Large intestine (tissue), 3 donors: ENCODE data around the gene UBASH3B. TPM values are rescaled to one million over a fixed set of nuclear protein-coding genes. Genes with fewer than 3 reads are reported as not detected.
"Not testable (repeated sequence)": the region's sequence is repeated elsewhere in the genome, so short reads cannot be mapped to it uniquely, and the experiment has no call there.

Experiments
- DNase-seq, 2 donors: peaks; one replicate each; pipeline versions ENCODE4 v3.0.0 to v3.0.0-alpha.2; 2013
- H3K27ac ChIP-seq: one replicate; pipeline ENCODE4 v1.5.1; 2013; ENCODE audit warnings: low read length
- H3K27me3 ChIP-seq: 2 replicates; pipeline ENCODE4 v1.6.1; 2013; ENCODE audit warnings: low read length; ENCODE audit not compliant: control insufficient read depth, insufficient read depth
- H3K36me3 ChIP-seq: 2 replicates; pipeline ENCODE4 v1.6.1; 2013; ENCODE audit warnings: low read length; ENCODE audit not compliant: control insufficient read depth, insufficient read depth
- H3K4me1 ChIP-seq: one replicate; pipeline ENCODE4 v1.6.1; 2013; ENCODE audit warnings: low read length; ENCODE audit not compliant: control insufficient read depth, insufficient read depth
- H3K4me3 ChIP-seq: one replicate; pipeline ENCODE4 v1.5.1; 2013; ENCODE audit warnings: low read length
- H3K9me3 ChIP-seq: one replicate; pipeline ENCODE4 v1.6.1; 2013; ENCODE audit warnings: mild to moderate bottlenecking, low read depth, low read length, moderate library complexity; ENCODE audit not compliant: control insufficient read depth
- whole genome bisulfite sequencing: methylation state at CpG from one replicate; pipeline ENCODE4 v1.1.5; 2013; ENCODE audit warnings: low lambda C conversion rate; ENCODE audit not compliant: insufficient coverage; 5-methylcytosine and 5-hydroxymethylcytosine counted together
- polyA plus RNA-seq: library from polyadenylated mRNA; unstranded; fragments of 120-200 nt; gene quantifications from one replicate; pipeline ENCODE4 v1.2.1, GENCODE V29; 2013

UBASH3B gene
- polyA plus RNA-seq, 1 donor: 2.8 TPM

DNA sequence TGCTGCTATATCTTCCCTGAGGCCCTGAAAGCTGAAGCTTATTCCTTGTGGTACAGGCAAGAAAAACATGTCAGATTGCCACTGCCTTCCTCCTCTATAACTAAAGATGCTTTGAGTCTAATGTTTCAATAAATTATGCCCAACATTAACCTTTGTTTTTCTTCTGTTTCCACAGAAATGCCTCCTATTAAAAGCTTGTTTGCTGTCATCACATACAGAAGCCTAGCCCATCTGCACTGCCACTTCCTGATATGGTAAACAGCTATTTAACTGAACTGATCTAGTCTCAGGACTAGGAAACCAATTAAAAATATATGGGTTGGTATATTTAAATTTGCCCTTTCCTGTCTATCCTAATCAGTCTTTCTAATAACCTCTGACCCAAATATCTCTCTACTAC lies 165.6 kb downstream of the UBASH3B start:
- H3K36me3 ChIP-seq: no peaks in the 10 kb centered on the region
- no peaks in the 10 kb centered on the region for H3K4me1 ChIP-seq
- H3K27ac ChIP-seq: no peak overlapping the region
- peaks cover 5% of the 10 kb centered on the region for H3K9me3 ChIP-seq
- DNase-seq: no peak
- no peaks in the 10 kb centered on the region for H3K27me3 ChIP-seq
- no peak overlapping the region for H3K4me3 ChIP-seq

DNA sequence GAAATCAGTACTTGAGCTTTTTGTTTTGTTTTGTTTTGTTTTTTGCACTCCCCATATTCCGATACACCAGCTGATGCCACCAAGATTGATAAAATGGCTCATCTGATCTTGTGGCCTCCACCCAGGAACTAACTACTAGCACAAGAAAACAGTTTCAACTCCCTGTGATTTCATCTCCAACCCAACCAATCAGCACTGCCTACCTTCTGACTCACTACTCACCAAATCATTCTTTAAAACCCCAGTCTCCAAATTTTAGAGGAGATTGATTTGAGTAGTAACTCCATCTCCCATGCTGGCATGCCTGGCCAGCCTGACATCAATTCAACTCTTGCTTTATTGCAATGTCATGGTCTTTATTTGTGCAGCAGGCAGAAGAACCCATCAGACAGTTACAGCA lies 166.7 kb downstream of the UBASH3B start:
- H3K36me3 ChIP-seq: no peaks in the 10 kb centered on the region
- H3K9me3 ChIP-seq: peaks cover 5% of the 10 kb centered on the region
- H3K27me3 ChIP-seq: no peaks in the 10 kb centered on the region
- H3K4me1 ChIP-seq: no peaks in the 10 kb centered on the region
- no peak overlapping the region for H3K4me3 ChIP-seq
- 100% methylated on average over 1 of the region's 1 CpG for whole genome bisulfite sequencing
- H3K27ac ChIP-seq: no peak overlapping the region
- DNase-seq: no peak

DNA sequence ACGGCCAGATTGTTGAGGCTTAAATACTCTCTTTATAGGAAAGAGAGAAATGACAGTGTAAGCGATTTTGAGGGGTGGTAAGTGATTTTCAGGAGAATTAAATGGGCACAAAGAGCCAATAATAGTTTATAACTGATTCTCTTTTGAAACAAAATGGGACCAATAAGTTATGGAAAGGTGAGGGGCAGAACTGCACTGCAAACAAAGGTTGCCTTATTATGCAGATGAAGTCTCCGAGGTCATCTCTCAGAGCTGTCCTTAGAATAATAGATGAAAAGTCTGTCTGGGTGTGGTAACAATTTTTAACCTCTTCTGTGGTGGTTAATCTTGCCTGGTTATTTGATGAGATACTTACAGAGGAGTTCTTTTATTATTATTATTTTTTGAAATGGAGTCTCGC lies 168.0 kb downstream of the UBASH3B start:
- WGBS: 100% methylated on average over 3 of the region's 4 CpGs
- H3K9me3 ChIP-seq: peaks cover 5% of the 10 kb centered on the region
- H3K27me3 ChIP-seq: no peaks in the 10 kb centered on the region
- no peaks in the 10 kb centered on the region for H3K36me3 ChIP-seq
- H3K27ac ChIP-seq: no peak overlapping the region
- no peak for DNase-seq
- H3K4me3 ChIP-seq: no peak overlapping the region
- H3K4me1 ChIP-seq: no peaks in the 10 kb centered on the region

DNA sequence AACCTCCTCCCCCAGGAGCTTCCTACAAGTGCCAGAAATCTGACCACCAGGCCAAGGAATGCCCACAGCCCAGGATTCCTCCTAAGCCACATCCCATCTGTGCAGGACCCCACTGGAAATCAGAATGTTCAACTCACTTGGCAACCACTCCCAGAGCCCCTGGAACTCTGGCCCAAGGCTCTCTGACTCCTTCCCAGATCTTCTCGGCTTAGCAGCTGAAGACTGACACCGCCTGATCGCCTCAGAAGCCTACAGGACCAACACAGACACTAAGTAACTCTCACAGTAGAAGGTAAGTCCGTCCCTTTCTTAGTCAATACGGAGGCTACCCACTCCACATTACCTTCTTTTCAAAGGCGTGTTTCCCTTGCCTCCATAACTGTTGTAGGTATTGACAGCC lies 173.8 kb downstream of the UBASH3B start:
- H3K27me3 ChIP-seq, H3K4me3 ChIP-seq, H3K9me3 ChIP-seq, H3K27ac ChIP-seq, H3K4me1 ChIP-seq, H3K36me3 ChIP-seq, DNase-seq: not testable (repeated sequence)
- WGBS: no CpG with 5 or more reads among the region's 6 CpGs

DNA sequence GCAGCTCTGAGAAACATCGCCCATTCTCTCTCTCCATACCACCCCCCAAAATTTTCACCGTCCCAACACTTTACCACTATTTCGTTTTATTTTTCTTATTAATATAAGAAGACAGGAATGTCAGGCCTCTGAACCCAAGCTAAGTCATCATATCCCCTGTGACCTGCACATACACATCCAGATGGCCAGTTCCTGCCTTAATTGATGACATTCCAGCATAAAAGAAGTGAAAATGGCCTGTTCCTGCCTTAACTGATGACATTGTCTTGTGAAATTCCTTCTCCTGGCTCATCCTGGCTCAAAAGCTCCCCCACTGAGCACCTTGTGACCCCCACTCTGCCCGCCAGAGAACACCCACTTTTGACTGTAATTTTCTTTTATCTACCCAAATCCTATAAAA lies 176.8 kb downstream of the UBASH3B start:
- H3K27me3 ChIP-seq, H3K9me3 ChIP-seq, H3K4me1 ChIP-seq, H3K4me3 ChIP-seq, DNase-seq, H3K36me3 ChIP-seq, H3K27ac ChIP-seq: not testable (repeated sequence)
- 60% methylated on average over 2 of the region's 4 CpGs for whole genome bisulfite sequencing

DNA sequence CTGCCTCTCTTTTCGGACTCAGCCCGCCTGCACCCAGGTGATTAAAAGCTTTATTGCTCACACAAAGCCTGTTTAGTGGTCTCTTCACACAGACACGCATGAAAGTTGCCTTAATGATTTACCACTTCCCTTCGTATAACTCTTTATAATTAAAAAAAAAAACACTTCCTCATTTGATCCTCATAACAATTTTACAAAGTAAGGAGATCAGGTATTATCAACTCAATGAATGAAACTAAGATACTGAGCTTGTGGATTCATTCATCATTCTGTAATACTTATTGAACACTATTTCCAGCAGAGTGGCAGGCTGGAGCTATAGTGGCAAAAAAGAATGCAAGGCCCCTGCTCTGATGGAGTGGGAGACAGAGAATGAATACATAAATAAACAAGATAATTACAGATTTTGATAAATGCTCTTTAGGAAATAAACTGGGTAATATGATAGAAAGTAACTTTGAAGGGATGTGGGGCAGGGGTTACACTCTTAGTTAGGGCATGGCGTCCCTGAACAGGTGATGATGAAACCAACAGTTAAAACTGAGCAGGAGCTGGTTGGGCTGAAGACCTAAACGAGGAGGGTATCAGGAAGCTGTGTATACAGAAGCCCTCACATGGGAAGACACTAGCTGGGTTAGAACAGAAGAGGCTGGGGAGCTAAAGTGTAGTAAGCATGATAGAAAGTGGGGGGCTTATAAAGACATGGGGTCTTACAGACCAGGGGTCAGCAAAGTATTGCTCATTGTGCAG lies 177.4 kb downstream of the UBASH3B start:
- Histone ChIP-seq H3K4me1 (no peaks in the 10 kb centered on the region), H3K36me3 (no peaks in the 10 kb centered on the region), H3K4me3 (no peak overlapping the region), H3K9me3 (no peaks in the 10 kb centered on the region), H3K27me3 (no peaks in the 10 kb centered on the region), H3K27ac (no peak overlapping the region)
- 28% methylated on average over 3 of the region's 6 CpGs for WGBS
- no peak for DNase-seq

DNA sequence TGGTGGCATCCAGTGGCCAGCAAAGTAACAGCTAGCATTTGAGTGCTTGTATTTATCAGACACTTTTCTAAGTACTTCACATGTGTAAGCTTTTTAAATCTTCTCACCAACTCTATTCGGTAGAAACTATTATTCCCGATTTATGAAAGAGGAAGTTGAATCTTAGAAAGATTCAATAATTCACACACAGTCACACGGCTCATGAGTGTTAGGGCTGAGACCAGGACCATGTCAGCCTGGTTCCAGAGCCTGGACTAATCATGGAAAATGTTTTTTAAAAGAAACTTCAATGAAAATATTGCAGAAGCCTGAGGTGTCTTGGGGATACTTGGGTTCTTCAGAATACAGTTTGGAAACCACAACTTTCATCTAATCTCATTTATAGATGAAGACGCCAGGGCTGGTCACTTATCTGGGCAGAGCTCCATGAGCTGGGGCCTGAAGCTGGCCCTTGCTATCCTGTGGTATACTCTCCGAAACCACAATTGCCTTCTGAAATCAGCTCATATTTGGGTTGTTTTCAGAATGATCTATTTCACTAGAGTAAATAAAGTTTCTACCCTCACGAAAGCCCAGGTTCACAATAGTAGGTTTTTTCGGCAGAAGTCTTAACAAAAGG lies 178.4 kb downstream of the UBASH3B start:
- Histone ChIP-seq H3K27ac (no peak overlapping the region), H3K36me3 (no peaks in the 10 kb centered on the region), H3K27me3 (no peaks in the 10 kb centered on the region), H3K4me1 (no peaks in the 10 kb centered on the region), H3K9me3 (no peaks in the 10 kb centered on the region), H3K4me3 (no peak overlapping the region)
- DNase-seq: no peak
- WGBS: 57% methylated on average over 2 of the region's 7 CpGs

DNA sequence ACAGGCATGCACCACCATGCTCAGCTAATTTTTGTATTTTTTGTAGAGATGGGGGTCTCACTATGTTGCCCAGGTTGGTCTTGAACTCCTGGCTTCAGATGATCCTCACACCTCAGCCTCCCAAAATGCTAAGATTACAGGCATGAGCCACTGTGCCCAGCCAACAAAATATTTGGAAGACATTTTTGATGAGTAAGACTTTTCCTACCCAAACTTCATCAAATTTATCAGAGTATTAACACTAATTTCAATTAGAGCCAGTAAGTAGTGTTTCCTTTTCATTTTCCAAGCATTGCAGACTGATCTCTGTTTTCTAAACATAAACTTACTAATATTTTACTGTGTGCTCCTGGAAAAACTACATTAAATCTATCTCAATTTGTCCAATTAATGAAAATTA lies 181.4 kb downstream of the UBASH3B start:
- no peaks in the 10 kb centered on the region for H3K4me1 ChIP-seq
- no peaks in the 10 kb centered on the region for H3K9me3 ChIP-seq
- no peak overlapping the region for H3K27ac ChIP-seq
- H3K36me3 ChIP-seq: no peaks in the 10 kb centered on the region
- H3K27me3 ChIP-seq: no peaks in the 10 kb centered on the region
- DNase-seq: no peak
- H3K4me3 ChIP-seq: no peak overlapping the region

DNA sequence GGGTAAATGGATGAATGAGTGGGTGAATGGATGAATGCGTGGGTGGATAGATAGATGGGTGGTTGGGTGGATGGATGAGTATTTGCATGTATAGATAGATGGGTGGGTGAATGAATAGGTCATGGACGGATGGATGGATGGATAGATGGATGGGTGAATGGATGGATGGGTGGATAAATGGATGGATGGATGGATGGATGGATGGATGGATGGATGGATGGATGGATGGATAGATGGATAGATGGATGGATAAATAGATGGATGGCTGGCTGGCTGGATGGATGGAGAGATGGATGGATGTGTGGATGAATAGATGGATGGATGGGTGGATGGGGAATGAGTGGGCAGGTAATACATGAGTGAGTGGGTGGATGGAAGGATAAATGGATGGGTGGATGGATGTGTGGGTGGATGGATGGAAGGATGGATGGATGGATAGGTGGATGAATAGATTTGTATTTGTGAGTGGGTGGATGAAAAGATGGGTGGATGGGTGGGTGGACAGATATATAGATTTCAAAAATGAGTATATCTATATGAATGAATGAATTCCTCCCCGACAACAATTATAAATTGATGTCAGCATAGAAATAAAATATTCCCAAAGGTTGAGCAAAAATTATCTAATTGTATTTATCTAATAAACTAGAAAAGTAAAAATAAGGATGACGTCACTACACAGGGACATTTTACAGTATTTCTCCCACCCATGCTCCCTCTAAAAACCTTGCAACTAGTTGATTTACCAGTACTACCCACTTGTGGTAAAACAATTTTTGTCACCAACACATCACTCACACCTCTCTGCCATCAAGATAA lies 182.2 kb downstream of the UBASH3B start:
- H3K4me1 ChIP-seq: no peaks in the 10 kb centered on the region
- H3K27me3 ChIP-seq: no peaks in the 10 kb centered on the region
- 95% methylated on average over 3 of the region's 4 CpGs for WGBS
- no peak overlapping the region for H3K4me3 ChIP-seq
- H3K36me3 ChIP-seq: no peaks in the 10 kb centered on the region
- no peaks in the 10 kb centered on the region for H3K9me3 ChIP-seq
- no peak overlapping the region for H3K27ac ChIP-seq
- no peak for DNase-seq

DNA sequence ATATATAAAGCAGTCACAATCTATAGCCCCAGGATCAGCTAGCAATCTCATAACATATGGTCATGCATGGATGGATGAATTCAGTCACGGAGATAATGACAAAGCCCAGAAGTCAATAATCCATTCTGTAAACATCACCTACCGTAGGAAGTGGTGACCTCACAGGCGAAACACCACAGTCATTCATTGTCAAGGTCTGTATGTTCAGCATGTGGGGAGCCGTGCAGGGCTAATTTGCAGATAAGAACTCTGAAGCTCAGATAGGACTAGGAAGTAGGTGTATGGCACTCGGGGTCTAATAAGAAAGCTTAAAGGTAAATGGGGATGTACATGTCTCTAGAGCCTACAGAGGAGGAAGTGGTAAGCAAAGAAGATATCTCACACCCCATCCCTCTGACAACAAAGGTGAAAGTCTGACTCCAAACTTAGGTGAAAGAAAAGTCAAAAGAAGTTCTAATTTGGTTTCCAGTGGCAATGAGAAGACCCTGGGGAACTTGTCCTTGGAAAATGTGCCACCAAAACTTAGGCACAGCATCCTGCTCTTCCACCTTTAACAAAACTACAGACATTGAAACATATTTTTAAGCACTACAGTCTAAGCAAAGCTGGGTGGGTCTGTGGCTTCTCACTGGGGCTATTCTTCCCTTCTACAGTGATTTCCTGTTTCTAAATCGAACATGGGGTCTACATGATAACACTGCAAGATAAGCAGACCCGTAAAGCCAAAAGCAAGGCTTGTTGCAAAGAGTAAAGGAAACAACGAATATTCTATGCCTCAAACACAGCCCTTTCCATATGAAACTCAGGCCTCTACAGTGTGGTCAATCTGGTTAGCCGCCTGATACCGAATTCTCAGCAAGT lies 188.0 kb downstream of the UBASH3B start:
- H3K4me1 ChIP-seq: no peaks in the 10 kb centered on the region

More for the DNA sequence above, 188.0 kb downstream of the UBASH3B start:
- no peak overlapping the region for H3K27ac ChIP-seq
- H3K9me3 ChIP-seq: no peaks in the 10 kb centered on the region
- H3K27me3 ChIP-seq: no peaks in the 10 kb centered on the region
- DNase-seq: peak in 1 of 2 donors; percentile 32
- 66% methylated on average over 3 of the region's 10 CpGs for WGBS
- no peak overlapping the region for H3K4me3 ChIP-seq
- H3K36me3 ChIP-seq: no peaks in the 10 kb centered on the region
